Fibroblast of mammary gland (primary cell): ENCODE results near the gene EDEM3.

Experiments used
- DNase-seq: peaks from one replicate; pipeline ENCODE4 v3.0.0-alpha.2; 2010; ENCODE audit warnings: low read depth
- H3K4me3 ChIP-seq: 2 replicates; pipeline ENCODE4 v1.5.1; 2011; ENCODE audit warnings: low read depth, mild to moderate bottlenecking, low read length, moderate library complexity; ENCODE audit not compliant: control insufficient read depth
- CTCF ChIP-seq: conservative IDR thresholded peaks from 2 replicates; pipeline ENCODE4 v1.5.1; 2011; ENCODE audit warnings: low read depth, low read length, inconsistent platforms; ENCODE audit not compliant: control insufficient read depth, insufficient read depth

Gene EDEM3

DNA sequence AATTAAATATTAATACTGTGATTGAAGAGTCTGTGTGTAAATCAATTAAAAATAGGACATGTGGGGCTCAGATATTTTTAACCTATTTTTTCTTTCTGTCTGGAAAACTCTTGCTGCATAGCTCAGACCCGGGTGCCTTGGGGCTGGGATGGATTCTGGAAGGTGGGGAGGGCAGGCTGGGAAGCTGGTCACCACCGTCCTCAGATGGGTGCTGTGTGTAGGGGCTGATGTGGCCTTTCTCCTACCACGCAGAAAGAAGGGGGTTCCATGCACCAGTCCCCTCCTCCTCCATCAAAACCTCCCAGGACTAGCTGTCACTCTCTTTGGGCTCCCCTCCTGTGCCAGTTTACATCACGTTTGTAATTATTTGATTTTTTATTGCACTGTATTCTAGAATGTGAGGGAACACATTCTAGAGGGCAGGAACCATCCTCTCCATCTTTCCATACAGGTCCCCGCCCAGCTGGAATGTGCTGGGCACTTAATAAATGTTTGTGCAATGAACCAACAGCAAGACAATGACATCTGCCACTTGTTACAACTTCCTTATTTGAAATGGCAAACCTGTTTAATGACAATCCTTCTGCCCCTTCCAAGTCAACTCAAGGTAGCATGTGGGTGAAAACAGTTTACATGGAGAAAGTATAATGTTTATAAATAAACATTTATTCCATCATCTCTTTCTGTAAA is 104.3 kb downstream of the EDEM3 start:
- no peak for DNase-seq
- no peak overlapping the region for H3K4me3 ChIP-seq
- no peak for TF ChIP-seq CTCF

DNA sequence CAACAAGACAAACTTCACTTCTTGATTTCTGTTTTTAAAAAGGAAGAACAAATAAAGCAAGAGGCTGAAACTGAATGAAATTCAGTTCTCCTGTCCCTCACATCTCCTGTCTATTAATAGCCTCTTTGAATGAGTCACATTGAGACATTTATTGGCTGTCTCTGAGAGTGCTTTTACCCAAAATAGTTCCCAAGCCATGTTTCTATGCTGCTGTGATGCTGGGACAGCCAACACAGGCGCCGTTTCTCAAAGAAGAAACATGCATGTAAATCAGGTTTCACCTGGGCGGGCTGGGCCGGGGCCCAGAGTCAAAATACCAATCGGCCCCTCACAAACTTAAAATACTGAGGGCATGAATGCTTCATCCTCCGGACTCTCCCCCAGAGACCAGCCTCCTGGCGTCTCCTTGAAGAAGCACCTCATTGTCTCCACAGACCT is 105.2 kb downstream of the EDEM3 start:
- no peak for DNase-seq
- no peak for TF ChIP-seq CTCF
- no peak overlapping the region for H3K4me3 ChIP-seq

DNA sequence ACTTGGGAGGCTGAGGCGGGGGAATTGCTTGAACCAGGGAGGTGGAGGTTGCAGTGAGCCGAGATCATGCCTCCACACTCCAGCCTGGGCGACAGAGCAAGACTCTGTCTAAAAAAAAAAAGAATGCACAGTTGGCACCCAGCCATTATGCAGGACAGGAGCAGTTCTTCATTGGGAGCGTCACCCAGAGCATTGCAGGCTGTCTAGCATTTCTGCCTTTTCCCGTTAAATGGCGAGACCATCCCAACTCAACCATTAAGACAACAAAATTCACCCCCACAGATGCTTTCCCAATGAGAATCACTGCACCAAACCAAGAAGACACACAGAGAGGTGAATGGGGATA is 105.8 kb downstream of the EDEM3 start:
- DNase-seq: no peak
- TF ChIP-seq CTCF: no peak
- H3K4me3 ChIP-seq: no peak overlapping the region

DNA sequence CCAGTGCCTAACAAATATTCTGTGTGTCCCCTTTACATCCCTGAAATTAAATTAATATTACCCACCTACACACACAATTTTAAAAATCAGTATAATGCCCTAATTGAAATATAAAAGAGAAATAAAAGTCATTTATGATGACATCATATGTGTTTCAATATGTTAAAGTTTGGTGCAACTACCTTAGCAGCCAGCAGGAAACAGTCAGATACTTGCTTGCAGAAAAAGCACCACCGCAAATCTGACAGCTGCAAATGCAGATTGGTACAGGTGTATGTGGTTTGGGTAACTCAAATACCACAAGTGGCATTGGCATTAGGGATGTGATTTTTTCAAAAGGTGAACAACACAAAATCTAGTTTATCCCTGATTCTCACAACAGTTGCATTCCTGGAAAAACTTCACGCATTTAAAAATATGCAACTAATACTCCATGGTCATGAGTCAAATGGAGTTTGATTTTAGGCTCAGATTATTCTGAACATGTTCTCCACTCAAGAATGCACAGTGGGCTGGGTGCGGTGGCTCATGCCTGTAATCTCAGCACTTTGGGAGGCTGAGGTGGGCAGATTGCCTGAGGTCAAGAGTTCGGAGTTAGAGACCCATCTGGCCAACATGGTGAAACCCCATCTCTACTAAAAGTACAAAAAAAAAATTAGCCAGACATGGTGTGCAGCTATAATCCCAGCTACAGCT is 106.3 kb downstream of the EDEM3 start:
- H3K4me3 ChIP-seq: no peak overlapping the region
- no peak for TF ChIP-seq CTCF
- no peak for DNase-seq

DNA sequence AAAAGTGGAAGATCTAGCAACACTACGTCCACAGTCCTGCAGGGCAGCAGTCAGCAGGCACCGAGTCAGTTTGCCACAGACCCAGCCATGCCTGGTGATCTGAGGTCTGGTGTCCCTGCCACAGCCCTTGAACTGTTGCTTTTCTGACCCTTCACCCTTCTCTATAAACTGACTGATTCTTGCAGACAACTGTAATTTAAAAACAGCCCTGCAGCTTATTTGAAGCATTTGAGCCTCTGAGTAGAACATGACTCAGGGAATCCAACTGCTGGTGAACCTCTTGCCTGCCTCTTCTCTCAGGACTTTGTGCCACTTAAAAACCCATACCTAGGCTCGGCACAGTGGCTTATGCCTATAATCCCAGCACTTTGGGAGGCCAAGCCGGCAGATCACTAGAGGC is 107.2 kb downstream of the EDEM3 start:
- no peak for TF ChIP-seq CTCF
- no peak overlapping the region for H3K4me3 ChIP-seq
- DNase-seq: no peak

GRCh38 chr1:184646824-184647223 is 107.8 kb downstream of the EDEM3 start:
- H3K4me3 ChIP-seq: no peak overlapping the region
- TF ChIP-seq CTCF: no peak
- no peak for DNase-seq
